HepG2 (cell line): ENCODE measurements around the gene MFSD12. TPM values are rescaled to one million over a fixed set of nuclear protein-coding genes. Genes with fewer than 3 reads are reported as not detected.

Source experiments
- ATAC-seq: fragments of 200-7000 bp; cut with Tn5 transposase; 3 replicates; pipeline ENCODE4 v1.9.1; 2020; ENCODE audit warnings: mild to moderate bottlenecking, moderate library complexity
- BruUV-seq: library from RNA; stranded (reverse); fragments of 400-500 nt; replicated peaks from 2 replicates; lab custom pipeline; 2021; lab: Mats Ljungman, UMichigan
- CTCF ChIA-PET: fragments of 300-600 bp; formaldehyde crosslinking; extraction: SDS; loops from one replicate; lab custom pipeline; 2021; ENCODE audit warnings: low total read pairs, inconsistent platforms, low intra/inter-chr PET ratio; lab: Yijun Ruan, JAX
- POLR2A ChIA-PET: fragments of 350-600 bp; sonication (Branson Sonifier 250); formaldehyde crosslinking; loops from one replicate; lab custom pipeline; 2020; ENCODE audit warnings: antibody characterized with exemption, inconsistent platforms; lab: Yijun Ruan, JAX
- DNase-seq: peaks from one replicate; pipeline ENCODE4 v3.0.0-alpha.2; 2015; ENCODE audit warnings: low spot score
- FAIRE-seq: peaks from 3 replicates; lab custom pipeline; 2011; peaks lifted over from hg19 to GRCh38; lab: Jason Lieb, UNC
- H2AFZ ChIP-seq: one replicate; pipeline ENCODE4 v1.6.1; 2011; ENCODE audit warnings: low read length, inconsistent platforms
- H3K27ac ChIP-seq: fragments of 300-600 bp; 3 replicates; pipeline ENCODE4 v1.8.0; 2011; ENCODE audit warnings: mixed run types, mild to moderate bottlenecking, mixed read lengths, low read length, inconsistent platforms; ENCODE audit not compliant: insufficient read depth; ENCODE audit errors: extremely low read length
- H3K27me3 ChIP-seq, 2 experiments: fragments of 200-600 bp in 1 of 2; 2 replicates in 1 of 2; 3 replicates in 1 of 2; pipeline versions ENCODE4 v1.6.0 to v1.8.0; 2011; ENCODE audit warnings: low read length in 2 of 2, mild to moderate bottlenecking in 2 of 2, moderate library complexity in 2 of 2, inconsistent platforms in 1 of 2; ENCODE audit not compliant: insufficient read depth in 2 of 2, control insufficient read depth in 1 of 2
- H3K36me3 ChIP-seq, 2 experiments: fragments of 200-600 bp in 1 of 2; replicated peaks in 1 of 2; 2 replicates in 1 of 2; 3 replicates in 1 of 2; pipeline versions ENCODE4 v1.5.1 to v1.8.0; 2011; ENCODE audit warnings: low read length in 2 of 2, inconsistent platforms in 1 of 2; ENCODE audit not compliant: insufficient read depth in 2 of 2, control insufficient read depth in 1 of 2
- H3K4me1 ChIP-seq: 2 replicates; pipeline ENCODE4 v1.5.1; 2012; ENCODE audit warnings: low read length, inconsistent platforms; ENCODE audit not compliant: insufficient read depth
- H3K4me2 ChIP-seq: 2 replicates; pipeline ENCODE4 v1.6.0; 2011; ENCODE audit warnings: low read depth, low read length, inconsistent platforms
- H3K4me3 ChIP-seq, 3 experiments: fragments of 200-600 bp in 1 of 3; sonication (generic), shearing (Covaris generic) in 1 of 3; replicated peaks in 1 of 3; 2 replicates each; pipeline ENCODE4 v1.5.1; 2011 to 2016; ENCODE audit warnings: low read length in 3 of 3, inconsistent platforms in 2 of 3, low read depth in 2 of 3, mild to moderate bottlenecking in 2 of 3, control low read depth in 1 of 3, mixed read lengths in 1 of 3; ENCODE audit not compliant: insufficient read depth in 1 of 3
- H3K79me2 ChIP-seq: one replicate; pipeline ENCODE4 v1.6.1; 2011; ENCODE audit warnings: low read length, inconsistent platforms; ENCODE audit not compliant: insufficient read depth
- H3K9ac ChIP-seq: 2 replicates; pipeline ENCODE4 v1.6.0; 2011; ENCODE audit warnings: mild to moderate bottlenecking, low read depth, low read length, inconsistent platforms; ENCODE audit not compliant: insufficient read depth
- H3K9me3 ChIP-seq: 2 replicates; pipeline ENCODE4 v1.5.1; 2012; ENCODE audit warnings: mild to moderate bottlenecking, low read length
- H4K20me1 ChIP-seq: 2 replicates; pipeline ENCODE4 v1.6.0; 2011; ENCODE audit warnings: inconsistent platforms, mild to moderate bottlenecking, low read length, moderate library complexity; ENCODE audit not compliant: insufficient read depth
- AGO1 ChIP-seq: fragments of 200-400 bp; formaldehyde crosslinking; IDR thresholded peaks from 2 replicates; pipeline ENCODE4 v1.6.1; 2017; ENCODE audit warnings: mild to moderate bottlenecking, low read depth, low read length, moderate library complexity; ENCODE audit not compliant: poor library complexity, severe bottlenecking
- AGO2 ChIP-seq: fragments of 200-400 bp; formaldehyde crosslinking; optimal IDR thresholded peaks from 2 replicates; pipeline ENCODE3; 2017; ENCODE audit warnings: mild to moderate bottlenecking, low read depth, low read length, moderate library complexity
- MAFK ChIP-seq, 2 experiments: IDR thresholded peaks in 1 of 2; conservative IDR thresholded peaks in 1 of 2; 2 replicates each; pipeline ENCODE4 v1.6.1; 2011; ENCODE audit warnings: improper control_type of control experiment in 2 of 2, low read length in 2 of 2
- SRY ChIP-seq: sonication (generic); formaldehyde crosslinking; IDR thresholded peaks from 2 replicates; pipeline ENCODE4 v1.8.0; 2022; ENCODE audit warnings: mild to moderate bottlenecking, missing genetic modification reagents
- ZBTB39 ChIP-seq: sonication (generic); formaldehyde crosslinking; IDR thresholded peaks from 2 replicates; pipeline ENCODE4 v1.5.0; 2020; ENCODE audit warnings: missing genetic modification reagents
- WGBS: methylation state at CpG from one replicate; pipeline ENCODE4 v1.1.6; 2017; ENCODE audit warnings: low lambda C conversion rate; 5-methylcytosine and 5-hydroxymethylcytosine counted together
- in situ Hi-C: cut with HindIII; loops from 2 replicates; pipeline ENCODE4 v1.10.0; 2017; ENCODE audit warnings: low pct_unique_long_range_greater_than_20kb; ENCODE audit not compliant: extremely low pct_ligation_motif_present
- intact Hi-C: fragments of 100-400 bp; cut with micrococcal nuclease; formaldehyde crosslinking; loops from one replicate; pipeline ENCODE4 v1.10.0; 2022; ENCODE audit not compliant: unreplicated experiment
- polyA plus RNA-seq, 8 experiments: library from polyadenylated mRNA; depleted of rRNA in 3 of 8; stranded (reverse) in 7 of 8; unstranded in 1 of 8; fragments of >200 nt; fragmentation: Illumina TruSeq in 4 of 8; extraction: Trizol in 4 of 8; gene quantifications; 2 replicates each; pipeline versions ENCODE4 v1.2.1 to v1.2.3, GENCODE V29; 2011 to 2016; ENCODE audit warnings: low read depth in 4 of 8, missing spikeins in 1 of 8, mixed read lengths in 1 of 8; ENCODE audit not compliant: insufficient read depth in 1 of 8
- total RNA-seq, 5 experiments: library from RNA; depleted of rRNA; stranded (reverse); fragments of >200 nt; fragmentation: Illumina TruSeq; extraction: Trizol; gene quantifications; 2 replicates each; pipeline ENCODE4 v1.2.3, GENCODE V29; 2016; ENCODE audit warnings: low read depth in 1 of 5

Gene MFSD12
- total and polyA plus RNA-seq, 2 of the 13 experiments (the other 11 are each of a cell fraction or from before 2014, with no cell fraction given), result 27.2 to 29.1 TPM

GRCh38 chr19:3537101-3537437 is 20.3 kb downstream of the MFSD12 start (continued):
- TF ChIP-seq MAFK (conservative IDR thresholded peaks at IDR 0.05 in 1 of 2, IDR thresholded peaks at IDR 0.05 in 1 of 2; ENCODE audit: low read length in 2 of 2) (no peak), SRY (CRISPR knock-in tag) (no peak)
- TF ChIP-seq, all 625 proteins: peak for 2

GRCh38 chr19:3536429-3537100 is 20.8 kb downstream of the MFSD12 start:
- Histone ChIP-seq H3K4me1 (no peaks in the 10 kb centered on the region), H3K27ac (no peak overlapping the region), H3K4me3 (no peak overlapping the region), H3K79me2 (no peaks in the 10 kb centered on the region), H3K4me2 (no peak overlapping the region), H4K20me1 (no peaks in the 10 kb centered on the region; the same call in 1 of the 2 replicates), H3K9ac (no peak overlapping the region), H3K9me3 (no peaks in the 10 kb centered on the region), H2AFZ (no peak overlapping the region), H3K27me3 (no peaks in the 10 kb centered on the region), H3K36me3 (peaks cover 5 to 16% of the 10 kb centered on the region in 2 experiments; a peak in 4 of 5 replicates)
- ChIA-PET CTCF (no interaction called here), POLR2A (no interaction called here)
- TF ChIP-seq AGO2 (peak; percentile 88), ZBTB39 (CRISPR knock-in tag) (no peak), AGO1 (peak; percentile 28)
- no peak for ATAC-seq
- WGBS, result 97% methylated on average over 15 of the region's 27 CpGs
- DNase-seq, result no peak
- BruUV-seq, result no TSS peak
- in situ Hi-C loops (no loop called here), intact Hi-C loops (no loop called here)
- no peak for FAIRE-seq
